HepG2 (cell line): ENCODE data around the gene TRPC3. TPM values are rescaled to one million over a fixed set of nuclear protein-coding genes. Genes with fewer than 3 reads are reported as not detected.

Experiments
- ATAC-seq: fragments of 200-7000 bp; cut with Tn5 transposase; 3 replicates; pipeline ENCODE4 v1.9.1; 2020; ENCODE audit warnings: mild to moderate bottlenecking, moderate library complexity
- BruUV-seq: library from RNA; stranded (reverse); fragments of 400-500 nt; replicated peaks from 2 replicates; lab custom pipeline; 2021; lab: Mats Ljungman, UMichigan
- CTCF ChIA-PET: fragments of 300-600 bp; formaldehyde crosslinking; extraction: SDS; loops from one replicate; lab custom pipeline; 2021; ENCODE audit warnings: low total read pairs, inconsistent platforms, low intra/inter-chr PET ratio; lab: Yijun Ruan, JAX
- POLR2A ChIA-PET: fragments of 350-600 bp; sonication (Branson Sonifier 250); formaldehyde crosslinking; loops from one replicate; lab custom pipeline; 2020; ENCODE audit warnings: antibody characterized with exemption, inconsistent platforms; lab: Yijun Ruan, JAX
- DNase-seq: peaks from one replicate; pipeline ENCODE4 v3.0.0-alpha.2; 2015; ENCODE audit warnings: low spot score
- FAIRE-seq: peaks from 3 replicates; lab custom pipeline; 2011; peaks lifted over from hg19 to GRCh38; lab: Jason Lieb, UNC
- H2AFZ ChIP-seq: one replicate; pipeline ENCODE4 v1.6.1; 2011; ENCODE audit warnings: low read length, inconsistent platforms
- H3K27ac ChIP-seq: fragments of 300-600 bp; 3 replicates; pipeline ENCODE4 v1.8.0; 2011; ENCODE audit warnings: mixed run types, mild to moderate bottlenecking, mixed read lengths, low read length, inconsistent platforms; ENCODE audit not compliant: insufficient read depth; ENCODE audit errors: extremely low read length
- H3K27me3 ChIP-seq, 2 experiments: fragments of 200-600 bp in 1 of 2; 2 replicates in 1 of 2; 3 replicates in 1 of 2; pipeline versions ENCODE4 v1.6.0 to v1.8.0; 2011; ENCODE audit warnings: low read length in 2 of 2, mild to moderate bottlenecking in 2 of 2, moderate library complexity in 2 of 2, inconsistent platforms in 1 of 2; ENCODE audit not compliant: insufficient read depth in 2 of 2, control insufficient read depth in 1 of 2
- H3K36me3 ChIP-seq, 2 experiments: fragments of 200-600 bp in 1 of 2; replicated peaks in 1 of 2; 2 replicates in 1 of 2; 3 replicates in 1 of 2; pipeline versions ENCODE4 v1.5.1 to v1.8.0; 2011; ENCODE audit warnings: low read length in 2 of 2, inconsistent platforms in 1 of 2; ENCODE audit not compliant: insufficient read depth in 2 of 2, control insufficient read depth in 1 of 2
- H3K4me1 ChIP-seq: 2 replicates; pipeline ENCODE4 v1.5.1; 2012; ENCODE audit warnings: low read length, inconsistent platforms; ENCODE audit not compliant: insufficient read depth
- H3K4me2 ChIP-seq: 2 replicates; pipeline ENCODE4 v1.6.0; 2011; ENCODE audit warnings: low read depth, low read length, inconsistent platforms
- H3K4me3 ChIP-seq, 3 experiments: fragments of 200-600 bp in 1 of 3; sonication (generic), shearing (Covaris generic) in 1 of 3; replicated peaks in 1 of 3; 2 replicates each; pipeline ENCODE4 v1.5.1; 2011 to 2016; ENCODE audit warnings: low read length in 3 of 3, inconsistent platforms in 2 of 3, low read depth in 2 of 3, mild to moderate bottlenecking in 2 of 3, control low read depth in 1 of 3, mixed read lengths in 1 of 3; ENCODE audit not compliant: insufficient read depth in 1 of 3
- H3K79me2 ChIP-seq: one replicate; pipeline ENCODE4 v1.6.1; 2011; ENCODE audit warnings: low read length, inconsistent platforms; ENCODE audit not compliant: insufficient read depth
- H3K9ac ChIP-seq: 2 replicates; pipeline ENCODE4 v1.6.0; 2011; ENCODE audit warnings: mild to moderate bottlenecking, low read depth, low read length, inconsistent platforms; ENCODE audit not compliant: insufficient read depth
- H3K9me3 ChIP-seq: 2 replicates; pipeline ENCODE4 v1.5.1; 2012; ENCODE audit warnings: mild to moderate bottlenecking, low read length
- H4K20me1 ChIP-seq: 2 replicates; pipeline ENCODE4 v1.6.0; 2011; ENCODE audit warnings: inconsistent platforms, mild to moderate bottlenecking, low read length, moderate library complexity; ENCODE audit not compliant: insufficient read depth
- EZH2 ChIP-seq: conservative IDR thresholded peaks from 2 replicates; pipeline ENCODE4 v1.6.1; 2012; ENCODE audit warnings: mild to moderate bottlenecking, low read depth, low read length, moderate library complexity
- FOXP1 ChIP-seq, 2 experiments: fragments of 450-650 bp in 1 of 2; IDR thresholded peaks; 2 replicates each; pipeline ENCODE4 v1.6.1; 2017 to 2018; ENCODE audit warnings: antibody characterized with exemption in 1 of 2
- HNRNPK ChIP-seq: fragments of 200-400 bp; formaldehyde crosslinking; IDR thresholded peaks from 2 replicates; pipeline ENCODE4 v1.6.1; 2018; ENCODE audit warnings: low read length, low read depth, moderate library complexity, mild to moderate bottlenecking; ENCODE audit not compliant: poor library complexity, severe bottlenecking
- HNRNPUL1 ChIP-seq: fragments of 200-400 bp; formaldehyde crosslinking; IDR thresholded peaks from 2 replicates; pipeline ENCODE4 v1.6.1; 2017; ENCODE audit warnings: low read depth, mild to moderate bottlenecking, low read length, moderate library complexity
- ISX ChIP-seq: sonication (generic); formaldehyde crosslinking; conservative IDR thresholded peaks from 2 replicates; pipeline ENCODE4 v1.5.0; 2020; ENCODE audit warnings: missing genetic modification reagents
- NFE2L2 ChIP-seq: fragments of 150-350 bp; IDR thresholded peaks from 2 replicates; pipeline ENCODE4 v1.6.1; 2014; ENCODE audit warnings: low read length
- ZNF138 ChIP-seq: sonication (generic); formaldehyde crosslinking; IDR thresholded peaks from 2 replicates; pipeline ENCODE4 v1.5.0; 2020; ENCODE audit warnings: mild to moderate bottlenecking, low read depth, missing genetic modification reagents
- WGBS: methylation state at CpG from one replicate; pipeline ENCODE4 v1.1.6; 2017; ENCODE audit warnings: low lambda C conversion rate; 5-methylcytosine and 5-hydroxymethylcytosine counted together
- in situ Hi-C: cut with HindIII; loops from 2 replicates; pipeline ENCODE4 v1.10.0; 2017; ENCODE audit warnings: low pct_unique_long_range_greater_than_20kb; ENCODE audit not compliant: extremely low pct_ligation_motif_present
- intact Hi-C: fragments of 100-400 bp; cut with micrococcal nuclease; formaldehyde crosslinking; loops from one replicate; pipeline ENCODE4 v1.10.0; 2022; ENCODE audit not compliant: unreplicated experiment
- polyA plus RNA-seq, 8 experiments: library from polyadenylated mRNA; depleted of rRNA in 3 of 8; stranded (reverse) in 7 of 8; unstranded in 1 of 8; fragments of >200 nt; fragmentation: Illumina TruSeq in 4 of 8; extraction: Trizol in 4 of 8; gene quantifications; 2 replicates each; pipeline versions ENCODE4 v1.2.1 to v1.2.3, GENCODE V29; 2011 to 2016; ENCODE audit warnings: low read depth in 4 of 8, missing spikeins in 1 of 8, mixed read lengths in 1 of 8; ENCODE audit not compliant: insufficient read depth in 1 of 8
- total RNA-seq, 5 experiments: library from RNA; depleted of rRNA; stranded (reverse); fragments of >200 nt; fragmentation: Illumina TruSeq; extraction: Trizol; gene quantifications; 2 replicates each; pipeline ENCODE4 v1.2.3, GENCODE V29; 2016; ENCODE audit warnings: low read depth in 1 of 5
- TF ChIP-seq, protein P1 (sequence below): sonication (generic); IDR thresholded peaks from 2 replicates; pipeline ENCODE4 v1.6.1; 2016; ENCODE audit warnings: low read depth, borderline replicate concordance
- TF ChIP-seq, protein P2 (sequence below): sonication (generic); formaldehyde crosslinking; IDR thresholded peaks from 2 replicates; pipeline ENCODE4 v1.4.0; 2020; ENCODE audit warnings: mild to moderate bottlenecking, missing genetic modification reagents

TRPC3 gene
- total and polyA plus RNA-seq, 2 of the 13 experiments (the other 11 are each of a cell fraction or from before 2014, with no cell fraction given) = not detected

DNA sequence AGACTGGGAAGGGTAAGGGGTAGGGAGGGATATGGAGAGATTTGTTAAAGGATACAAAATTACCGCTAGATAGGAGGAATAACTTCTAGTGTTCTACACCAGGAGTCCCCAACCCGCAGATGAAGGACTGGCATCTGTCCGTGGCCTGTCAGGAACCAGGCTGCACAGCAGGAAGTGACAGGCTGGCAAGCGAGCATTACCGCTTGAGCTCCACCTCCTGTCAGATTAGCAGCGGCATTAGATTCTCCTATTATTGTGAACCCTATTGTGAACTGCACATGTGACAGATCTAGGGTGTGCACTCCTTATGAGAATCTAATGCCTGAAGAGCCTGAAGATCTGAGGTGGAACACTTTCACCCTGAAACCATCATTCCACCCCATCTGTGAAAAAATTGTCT, 53.7 kb downstream of the TRPC3 start (continued):
- TF ChIP-seq, protein P1, sequence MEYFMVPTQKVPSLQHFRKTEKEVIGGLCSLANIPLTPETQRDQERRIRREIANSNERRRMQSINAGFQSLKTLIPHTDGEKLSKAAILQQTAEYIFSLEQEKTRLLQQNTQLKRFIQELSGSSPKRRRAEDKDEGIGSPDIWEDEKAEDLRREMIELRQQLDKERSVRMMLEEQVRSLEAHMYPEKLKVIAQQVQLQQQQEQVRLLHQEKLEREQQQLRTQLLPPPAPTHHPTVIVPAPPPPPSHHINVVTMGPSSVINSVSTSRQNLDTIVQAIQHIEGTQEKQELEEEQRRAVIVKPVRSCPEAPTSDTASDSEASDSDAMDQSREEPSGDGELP = no peak
- TF ChIP-seq HNRNPK = no peak
- no peak for TF ChIP-seq FOXP1 (IDR thresholded peaks at IDR 0.05)
- TF ChIP-seq FOXP1 (CRISPR knock-in tag; IDR thresholded peaks at IDR 0.05) = no peak
- no peak for TF ChIP-seq HNRNPUL1
- TF ChIP-seq EZH2 = no peak
- no peak for TF ChIP-seq ISX (CRISPR knock-in tag)
- TF ChIP-seq, protein P2, sequence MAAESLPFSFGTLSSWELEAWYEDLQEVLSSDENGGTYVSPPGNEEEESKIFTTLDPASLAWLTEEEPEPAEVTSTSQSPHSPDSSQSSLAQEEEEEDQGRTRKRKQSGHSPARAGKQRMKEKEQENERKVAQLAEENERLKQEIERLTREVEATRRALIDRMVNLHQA (CRISPR knock-in tag) = no peak

DNA sequence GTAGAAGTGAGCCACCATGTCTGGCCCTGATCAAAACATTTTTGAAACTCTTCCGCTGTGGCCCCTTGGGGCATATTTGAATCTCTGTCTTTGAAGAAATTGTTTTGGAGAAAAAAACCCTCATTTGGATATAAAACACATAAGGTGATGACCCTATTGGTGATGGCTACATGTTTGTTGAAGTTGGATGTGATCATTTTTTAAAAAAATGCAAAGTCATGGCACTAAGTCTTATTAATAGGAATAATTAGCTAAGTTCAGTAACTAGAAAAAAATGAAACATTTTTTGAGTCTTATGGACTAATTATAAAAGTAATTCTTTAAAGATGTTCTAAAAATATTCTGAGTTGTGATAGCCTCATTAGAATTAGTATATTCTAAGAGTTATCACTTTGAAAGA, 63.7 kb downstream of the TRPC3 start:
- H3K27me3 ChIP-seq = no peaks in the 10 kb centered on the region; a peak in 1 of 5 replicates
- ChIA-PET CTCF (no interaction called here), POLR2A (no interaction called here)
- H3K4me1 ChIP-seq = no peaks in the 10 kb centered on the region
- H3K27ac ChIP-seq = no peak overlapping the region
- WGBS = 50% methylated on average over 1 of the region's 1 CpG
- no peaks in the 10 kb centered on the region for H3K9me3 ChIP-seq
- ATAC-seq (no peak), DNase-seq (no peak), FAIRE-seq (no peak)
- no peak overlapping the region for H3K4me2 ChIP-seq
- H3K4me3 ChIP-seq = no peak overlapping the region
- TF ChIP-seq NFE2L2 = peak; percentile 70
- TF ChIP-seq ZNF138 = no peak
- in situ Hi-C loops = no loop called here
- H4K20me1 ChIP-seq = no peaks in the 10 kb centered on the region
- H3K9ac ChIP-seq = no peak overlapping the region
- no peaks in the 10 kb centered on the region for H3K36me3 ChIP-seq
- H2AFZ ChIP-seq = no peak overlapping the region
- no peaks in the 10 kb centered on the region for H3K79me2 ChIP-seq
- BruUV-seq = no TSS peak
- intact Hi-C loops = no loop called here
